Nephron (organoid): ENCODE measurements around the gene CPT1A.

Source experiments
- H3K27ac Mint-ChIP-seq, 3 experiments: 2 replicates each; pipeline ENCODE4 v1.8.0; 2020; ENCODE audit warnings: mixed read lengths in 3 of 3, mild to moderate bottlenecking in 2 of 3, moderate library complexity in 1 of 3
- H3K27me3 Mint-ChIP-seq: 2 replicates; pipeline ENCODE4 v1.8.0; 2021; ENCODE audit warnings: low read depth, mild to moderate bottlenecking, moderate library complexity, mixed read lengths
- H3K36me3 Mint-ChIP-seq: 2 replicates; pipeline ENCODE4 v1.8.0; 2020; ENCODE audit warnings: low read depth, mixed read lengths
- H3K4me1 Mint-ChIP-seq: 2 replicates; pipeline ENCODE4 v1.8.0; 2020; ENCODE audit warnings: mixed read lengths
- H3K4me3 Mint-ChIP-seq, 3 experiments: 2 replicates each; pipeline ENCODE4 v1.8.0; 2020; ENCODE audit warnings: mild to moderate bottlenecking in 3 of 3, mixed read lengths in 3 of 3, moderate library complexity in 2 of 3
- H3K9me3 Mint-ChIP-seq: 2 replicates; pipeline ENCODE4 v1.8.0; 2020; ENCODE audit warnings: mixed read lengths
- TF ChIP-seq, protein P1 (sequence below), 3 experiments: fragments of 200-600 bp; sonication (generic); IDR thresholded peaks; one replicate each; pipeline ENCODE4 v1.5.0; 2021; ENCODE audit warnings: antibody characterized with exemption in 3 of 3; ENCODE audit not compliant: unreplicated experiment in 3 of 3

Gene CPT1A

DNA sequence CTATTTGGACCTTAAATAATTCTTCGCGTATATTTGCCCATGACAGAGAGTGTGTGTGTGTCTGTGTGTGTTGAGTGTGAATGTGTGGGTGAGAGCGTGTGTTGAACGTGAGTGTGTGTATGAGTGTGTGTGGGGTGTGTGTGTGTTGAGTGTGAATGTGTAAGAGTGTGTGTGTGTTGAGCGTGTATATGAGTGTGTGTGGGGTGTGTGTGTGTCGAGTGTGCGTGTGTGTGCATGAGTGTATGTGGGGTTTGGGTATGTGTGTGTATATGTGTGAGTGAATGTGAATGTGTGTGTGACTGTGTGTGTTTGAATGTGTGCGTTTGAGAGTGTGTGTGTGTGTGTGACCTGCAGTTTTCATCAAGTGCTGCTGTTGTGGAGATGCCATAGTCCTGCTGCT lies 130.6 kb downstream of the CPT1A start:
- TF ChIP-seq, protein P1, sequence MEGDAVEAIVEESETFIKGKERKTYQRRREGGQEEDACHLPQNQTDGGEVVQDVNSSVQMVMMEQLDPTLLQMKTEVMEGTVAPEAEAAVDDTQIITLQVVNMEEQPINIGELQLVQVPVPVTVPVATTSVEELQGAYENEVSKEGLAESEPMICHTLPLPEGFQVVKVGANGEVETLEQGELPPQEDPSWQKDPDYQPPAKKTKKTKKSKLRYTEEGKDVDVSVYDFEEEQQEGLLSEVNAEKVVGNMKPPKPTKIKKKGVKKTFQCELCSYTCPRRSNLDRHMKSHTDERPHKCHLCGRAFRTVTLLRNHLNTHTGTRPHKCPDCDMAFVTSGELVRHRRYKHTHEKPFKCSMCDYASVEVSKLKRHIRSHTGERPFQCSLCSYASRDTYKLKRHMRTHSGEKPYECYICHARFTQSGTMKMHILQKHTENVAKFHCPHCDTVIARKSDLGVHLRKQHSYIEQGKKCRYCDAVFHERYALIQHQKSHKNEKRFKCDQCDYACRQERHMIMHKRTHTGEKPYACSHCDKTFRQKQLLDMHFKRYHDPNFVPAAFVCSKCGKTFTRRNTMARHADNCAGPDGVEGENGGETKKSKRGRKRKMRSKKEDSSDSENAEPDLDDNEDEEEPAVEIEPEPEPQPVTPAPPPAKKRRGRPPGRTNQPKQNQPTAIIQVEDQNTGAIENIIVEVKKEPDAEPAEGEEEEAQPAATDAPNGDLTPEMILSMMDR (IDR thresholded peaks at IDR 0.05; ENCODE audit: unreplicated experiment in 3 of 3): no peak
- peaks cover 19% of the 10 kb centered on the region for H3K27me3 Mint-ChIP-seq
- H3K27ac Mint-ChIP-seq: no peak overlapping the region
- no peaks in the 10 kb centered on the region for H3K9me3 Mint-ChIP-seq
- peaks cover 4% of the 10 kb centered on the region for H3K4me1 Mint-ChIP-seq
- H3K4me3 Mint-ChIP-seq: no peak overlapping the region
- H3K36me3 Mint-ChIP-seq: no peaks in the 10 kb centered on the region

DNA sequence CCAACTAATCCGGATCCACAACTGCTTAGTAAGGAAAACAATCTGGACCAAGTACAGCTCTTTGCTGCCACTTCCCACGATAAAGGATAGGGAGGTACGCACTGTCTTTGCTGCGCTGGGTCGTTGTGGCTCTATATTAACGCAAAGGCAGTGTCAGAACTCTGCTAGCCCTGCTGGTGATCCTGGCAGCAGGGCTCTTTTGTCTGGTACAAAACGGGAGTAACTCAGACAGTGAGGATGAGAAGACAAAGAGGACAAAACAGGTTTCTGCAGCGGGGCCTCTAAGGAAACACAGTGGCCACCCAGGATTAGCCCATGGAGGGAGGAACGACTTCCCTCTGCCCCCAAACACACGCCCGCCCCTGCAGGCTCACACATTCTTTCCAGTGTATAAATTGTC lies 131.3 kb downstream of the CPT1A start:
- Mint-ChIP-seq H3K4me1 (peaks cover 4% of the 10 kb centered on the region), H3K36me3 (no peaks in the 10 kb centered on the region), H3K4me3 (no peak overlapping the region), H3K27me3 (peaks cover 25% of the 10 kb centered on the region), H3K9me3 (no peaks in the 10 kb centered on the region), H3K27ac (no peak overlapping the region)
- TF ChIP-seq, protein P1 (IDR thresholded peaks at IDR 0.05; ENCODE audit: unreplicated experiment in 3 of 3): no peak

DNA sequence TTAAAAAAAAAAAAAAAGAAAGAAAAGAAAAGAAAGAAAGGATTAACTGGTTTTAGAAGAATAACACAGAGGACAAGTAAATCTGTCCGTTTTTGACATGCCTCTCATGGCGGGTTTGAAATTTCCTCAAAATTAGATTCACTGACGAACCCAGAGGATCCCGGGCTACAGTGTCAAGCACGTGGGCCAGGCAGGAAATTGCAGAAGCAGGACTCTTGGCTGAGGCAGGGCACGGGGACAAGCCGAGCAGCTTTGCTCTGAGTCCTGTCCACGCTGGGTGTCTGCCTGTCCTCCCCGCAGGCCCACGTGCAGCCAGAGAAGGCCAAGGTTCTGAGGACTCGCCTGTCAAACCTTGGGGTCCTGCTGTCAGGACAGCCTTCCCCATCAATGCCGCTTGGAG lies 132.7 kb downstream of the CPT1A start:
- Mint-ChIP-seq H3K4me3 (no peak overlapping the region), H3K36me3 (no peaks in the 10 kb centered on the region), H3K9me3 (no peaks in the 10 kb centered on the region), H3K27me3 (peaks cover 24% of the 10 kb centered on the region), H3K27ac (no peak overlapping the region), H3K4me1 (peaks cover 8% of the 10 kb centered on the region)
- TF ChIP-seq, protein P1 (IDR thresholded peaks at IDR 0.05; ENCODE audit: unreplicated experiment in 3 of 3): no peak

DNA sequence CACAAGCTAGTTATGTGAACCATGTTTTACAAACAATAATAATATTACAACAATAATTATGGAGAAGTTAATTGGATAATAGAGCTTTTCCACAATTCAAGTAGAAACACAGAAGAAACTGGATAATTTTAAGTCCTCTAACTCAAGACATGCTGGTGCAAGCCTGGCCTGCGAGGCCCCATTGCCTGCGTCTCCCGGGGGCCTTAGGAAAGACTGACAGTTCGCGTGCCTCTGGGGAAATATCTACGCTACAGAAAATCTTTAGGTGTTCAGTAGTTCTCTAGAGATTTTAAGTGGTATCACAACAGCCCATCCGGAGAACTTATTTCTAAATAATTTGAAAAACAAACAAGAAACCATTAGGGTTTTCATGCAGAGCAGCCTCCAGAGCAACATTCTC lies 134.2 kb downstream of the CPT1A start:
- H3K9me3 Mint-ChIP-seq: no peaks in the 10 kb centered on the region
- TF ChIP-seq, protein P1 (IDR thresholded peaks at IDR 0.05; ENCODE audit: unreplicated experiment in 3 of 3): no peak
- peaks cover 5% of the 10 kb centered on the region for H3K4me1 Mint-ChIP-seq
- no peak overlapping the region for H3K27ac Mint-ChIP-seq
- peaks cover 19% of the 10 kb centered on the region for H3K27me3 Mint-ChIP-seq
- no peak overlapping the region for H3K4me3 Mint-ChIP-seq
- H3K36me3 Mint-ChIP-seq: no peaks in the 10 kb centered on the region

DNA sequence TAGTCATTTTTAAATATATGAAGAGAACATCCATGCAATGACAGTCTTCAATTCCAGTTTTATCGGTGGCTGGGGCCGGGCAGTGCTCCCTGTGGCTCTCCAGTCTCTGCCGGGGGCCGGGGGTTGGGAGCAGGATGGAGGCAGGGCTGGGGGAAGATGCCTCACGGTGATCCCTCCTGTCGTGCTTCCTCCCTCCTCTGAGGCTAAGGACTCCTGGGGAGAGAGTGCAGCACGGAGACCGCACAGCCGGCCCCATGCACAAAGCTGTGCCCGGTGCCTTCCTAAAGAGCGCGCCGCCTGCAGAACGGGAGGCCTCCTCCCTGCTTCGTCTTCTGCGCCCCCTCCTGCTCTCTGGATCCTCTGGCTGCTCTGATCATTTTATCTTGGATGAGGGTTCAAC lies 136.8 kb downstream of the CPT1A start:
- Mint-ChIP-seq H3K4me3 (peak overlapping the region; percentile 17 to 48 (median 20)), H3K4me1 (peaks cover 5% of the 10 kb centered on the region), H3K27me3 (peaks cover 18% of the 10 kb centered on the region), H3K27ac (no peak overlapping the region), H3K36me3 (no peaks in the 10 kb centered on the region), H3K9me3 (peaks cover 5% of the 10 kb centered on the region)
- TF ChIP-seq, protein P1 (IDR thresholded peaks at IDR 0.05; ENCODE audit: unreplicated experiment in 3 of 3): no peak
